K562 (cell line): Measurements from ENCODE around the gene UBE2D2. TPM values are rescaled to one million over a fixed set of nuclear protein-coding genes. Genes with fewer than 3 reads are reported as not detected.

Source experiments
- ATAC-seq: fragments of 200-7000 bp; cut with Tn5 transposase; 3 replicates; pipeline ENCODE4 v1.9.1; 2020; ENCODE audit warnings: moderate library complexity
- BruUV-seq: library from RNA; stranded (reverse); fragments of 400-500 nt; replicated peaks from 2 replicates; lab custom pipeline; 2021; lab: Mats Ljungman, UMichigan
- CTCF ChIA-PET: fragments of 300-600 bp; formaldehyde crosslinking; extraction: SDS; loops from one replicate; lab custom pipeline; 2021; ENCODE audit warnings: low intra/inter-chr PET ratio; lab: Yijun Ruan, JAX
- POLR2A ChIA-PET: fragments of 300-600, 350-650 bp; sonication (Branson Sonifier 250); formaldehyde crosslinking; extraction: SDS; loops from one replicate; lab custom pipeline; 2021; ENCODE audit warnings: antibody characterized with exemption, inconsistent platforms; lab: Yijun Ruan, JAX
- DNase-seq, 4 experiments: peaks; one replicate each; pipeline versions ENCODE4 v3.0.0 to v3.0.0-alpha.2; 2011 to 2018; ENCODE audit warnings: low spot score in 3 of 4, mixed read lengths in 3 of 4; ENCODE audit errors: extremely low read depth in 1 of 4
- FAIRE-seq: peaks from 2 replicates; lab custom pipeline; 2011; peaks lifted over from hg19 to GRCh38; lab: Jason Lieb, UNC
- H2AFZ ChIP-seq: 2 replicates; pipeline ENCODE4 v1.6.0; 2011; ENCODE audit warnings: low read depth, low read length, control low read depth, inconsistent platforms
- H3K27ac ChIP-seq: fragments of 200-600 bp; 3 replicates; pipeline ENCODE4 v1.8.0; 2011; ENCODE audit warnings: low read depth, mild to moderate bottlenecking, control low read depth, inconsistent platforms, low read length, moderate library complexity, mixed read lengths; ENCODE audit errors: extremely low read depth
- H3K27me3 ChIP-seq, 2 experiments: fragments of 300-600 bp in 1 of 2; 2 replicates in 1 of 2; 3 replicates in 1 of 2; pipeline versions ENCODE4 v1.6.0 to v1.8.0; 2011; ENCODE audit warnings: inconsistent platforms in 2 of 2, low read length in 2 of 2, mild to moderate bottlenecking in 1 of 2, mixed read lengths in 1 of 2, moderate library complexity in 1 of 2; ENCODE audit not compliant: control insufficient read depth in 2 of 2, insufficient read depth in 2 of 2
- H3K36me3 ChIP-seq: fragments of 300-600 bp; 3 replicates; pipeline ENCODE4 v1.8.0; 2011; ENCODE audit warnings: mild to moderate bottlenecking, low read length, inconsistent platforms; ENCODE audit not compliant: control insufficient read depth, insufficient read depth
- H3K4me1 ChIP-seq, 2 experiments: fragments of 200-600 bp in 1 of 2; replicated peaks in 1 of 2; 2 replicates in 1 of 2; 3 replicates in 1 of 2; pipeline versions ENCODE4 v1.5.1 to v1.8.0; 2011; ENCODE audit warnings: inconsistent platforms in 2 of 2, low read length in 2 of 2, mild to moderate bottlenecking in 1 of 2, mixed read lengths in 1 of 2, moderate library complexity in 1 of 2; ENCODE audit not compliant: control insufficient read depth in 2 of 2, insufficient read depth in 2 of 2
- H3K4me2 ChIP-seq: 2 replicates; pipeline ENCODE4 v1.6.1; 2011; ENCODE audit warnings: low read length, control low read depth, inconsistent platforms, mixed read lengths; ENCODE audit not compliant: insufficient read depth
- H3K4me3 ChIP-seq: fragments of 200-600 bp; sonication (generic), shearing (Covaris generic); 2 replicates; pipeline ENCODE4 v1.5.1; 2016; ENCODE audit warnings: control low read depth, inconsistent platforms
- H3K79me2 ChIP-seq: fragments of 200-600 bp; 3 replicates; pipeline ENCODE4 v1.8.0; 2011; ENCODE audit warnings: low read length, inconsistent platforms; ENCODE audit not compliant: control insufficient read depth, insufficient read depth
- H3K9ac ChIP-seq, 2 experiments: 2 replicates each; pipeline versions ENCODE4 v1.6.0 to v1.6.1; 2011; ENCODE audit warnings: low read depth in 2 of 2, low read length in 2 of 2, control low read depth in 1 of 2, inconsistent platforms in 1 of 2, mild to moderate bottlenecking in 1 of 2, mixed read lengths in 1 of 2; ENCODE audit not compliant: insufficient read depth in 1 of 2
- H3K9me1 ChIP-seq: one replicate; pipeline ENCODE4 v1.6.0; 2011; ENCODE audit warnings: inconsistent platforms, mild to moderate bottlenecking, low read length, moderate library complexity; ENCODE audit not compliant: control insufficient read depth, insufficient read depth
- H3K9me3 ChIP-seq: replicated peaks from 2 replicates; pipeline ENCODE4 v1.5.1; 2011; ENCODE audit warnings: low read depth, low read length, inconsistent platforms; ENCODE audit not compliant: control insufficient read depth, insufficient read depth
- H4K20me1 ChIP-seq: replicated peaks from 2 replicates; pipeline ENCODE4 v1.6.1; 2011; ENCODE audit warnings: low read length, inconsistent platforms, mixed read lengths; ENCODE audit not compliant: control insufficient read depth, insufficient read depth
- ADNP ChIP-seq: fragments of 200-800 bp; sonication (Bioruptor generic); IDR thresholded peaks from 2 replicates; pipeline ENCODE4 v1.6.1; 2016; ENCODE audit warnings: missing genetic modification characterization, missing compliant biosample characterization
- BCOR ChIP-seq: fragments of 450-650 bp; IDR thresholded peaks from 2 replicates; pipeline ENCODE4 v1.6.1; 2016
- DLX4 ChIP-seq: fragments of 250-450 bp; sonication (Bioruptor Pico); IDR thresholded peaks from 2 replicates; pipeline ENCODE4 v1.6.1; 2021; ENCODE audit warnings: mild to moderate bottlenecking
- FOSL1 ChIP-seq: fragments of 200-800 bp; sonication (Bioruptor generic); conservative IDR thresholded peaks from 2 replicates; pipeline ENCODE4 v1.6.1; 2016; ENCODE audit warnings: missing genetic modification characterization, missing compliant biosample characterization
- HDAC2 ChIP-seq: fragments of 450-650 bp; IDR thresholded peaks from 2 replicates; pipeline ENCODE4 v1.6.1; 2016; ENCODE audit warnings: mild to moderate bottlenecking
- KDM1A ChIP-seq, 2 experiments: fragments of 450-650 bp; IDR thresholded peaks; 2 replicates each; pipeline ENCODE4 v1.6.1; 2016; ENCODE audit warnings: mild to moderate bottlenecking in 2 of 2
- MAZ ChIP-seq, 2 experiments: fragments of 450-650 bp in 1 of 2; sonication (generic) in 1 of 2; formaldehyde crosslinking; IDR thresholded peaks in 1 of 2; conservative IDR thresholded peaks in 1 of 2; 2 replicates each; pipeline versions ENCODE4 v1.4.0 to v1.5.0; 2020; ENCODE audit warnings: mild to moderate bottlenecking in 1 of 2, missing genetic modification reagents in 1 of 2
- POLR2G ChIP-seq: fragments of 200-400 bp; formaldehyde crosslinking; IDR thresholded peaks from 2 replicates; pipeline ENCODE4 v1.6.1; 2017; ENCODE audit warnings: low read depth, mild to moderate bottlenecking, antibody characterized with exemption, low read length, moderate library complexity
- RBFOX2 ChIP-seq: fragments of 200-400 bp; formaldehyde crosslinking; IDR thresholded peaks from 2 replicates; pipeline ENCODE4 v1.6.1; 2017; ENCODE audit warnings: low read depth, mild to moderate bottlenecking, low read length, moderate library complexity
- RBM22 ChIP-seq: fragments of 200-400 bp; formaldehyde crosslinking; IDR thresholded peaks from 2 replicates; pipeline ENCODE4 v1.6.1; 2018; ENCODE audit warnings: low read length, low read depth; ENCODE audit not compliant: poor library complexity, severe bottlenecking
- SLC30A9 ChIP-seq: fragments of 250-450 bp; sonication (Bioruptor Pico); IDR thresholded peaks from 2 replicates; pipeline ENCODE4 v1.8.0; 2022; ENCODE audit warnings: mild to moderate bottlenecking, moderate library complexity
- VEZF1 ChIP-seq: fragments of 200-800 bp; sonication (Bioruptor generic); IDR thresholded peaks from 2 replicates; pipeline ENCODE4 v1.6.1; 2017; ENCODE audit warnings: missing genetic modification characterization, missing compliant biosample characterization
- YY1 ChIP-seq, 3 experiments: IDR thresholded peaks; 2 replicates each; pipeline ENCODE4 v1.6.1; 2011; ENCODE audit warnings: low read length in 2 of 3, mild to moderate bottlenecking in 2 of 3, moderate library complexity in 2 of 3, borderline replicate concordance in 1 of 3, control low read depth in 1 of 3, low read depth in 1 of 3; ENCODE audit not compliant: insufficient read depth in 3 of 3, insufficient replicate concordance in 2 of 3, control insufficient read depth in 1 of 3, insufficient read length in 1 of 3; ENCODE audit errors: extremely low read depth in 1 of 3
- ZNF408 ChIP-seq: fragments of 250-450 bp; sonication (Bioruptor Pico); IDR thresholded peaks from 2 replicates; pipeline ENCODE4 v1.4.0; 2020; ENCODE audit warnings: low read depth, mild to moderate bottlenecking, moderate library complexity
- ZNF695 ChIP-seq: fragments of 450-650 bp; formaldehyde crosslinking; IDR thresholded peaks from 2 replicates; pipeline ENCODE4 v1.4.0; 2020; ENCODE audit warnings: mild to moderate bottlenecking, moderate library complexity
- ZNF740 ChIP-seq, 3 experiments: fragments of 200-800 bp in 1 of 3; sonication (Bioruptor generic) in 1 of 3; sonication (generic) in 1 of 3; formaldehyde crosslinking in 1 of 3; IDR thresholded peaks; 2 replicates each; pipeline versions ENCODE4 v1.6.1 to v1.8.0; 2016 to 2022; ENCODE audit warnings: mild to moderate bottlenecking in 2 of 3, missing compliant biosample characterization in 2 of 3, missing genetic modification characterization in 2 of 3, missing genetic modification reagents in 1 of 3
- WGBS: fragments of 100-300 bp; shearing (Covaris generic); methylation state at CpG from one replicate; pipeline ENCODE4 v1.1.6; 2016; ENCODE audit warnings: low coverage, mixed read lengths; ENCODE audit not compliant: insufficient coverage; ENCODE audit errors: missing lambda C conversion rate; 5-methylcytosine and 5-hydroxymethylcytosine counted together
- in situ Hi-C: fragments of 300-500 bp; cut with MboI; formaldehyde crosslinking; loops from 4 replicates; pipeline ENCODE4 v1.15.0; 2018; ENCODE audit warnings: inconsistent platforms, mixed read lengths
- intact Hi-C: fragments of 100-400 bp; cut with micrococcal nuclease; formaldehyde crosslinking; loops from 2 replicates; pipeline ENCODE4 v1.14.2; 2022
- polyA plus RNA-seq, 8 experiments: library from polyadenylated mRNA; depleted of rRNA in 4 of 8; stranded (reverse) in 5 of 8; unstranded in 3 of 8; fragments of >200 nt; fragmentation: Nextera tagmentation in 2 of 8; fragmentation: Illumina TruSeq in 1 of 8; extraction: Ambion mirVana in 2 of 8; extraction: Trizol in 1 of 8; gene quantifications; 2 replicates each; pipeline versions ENCODE4 v1.2.1 to v1.2.3, GENCODE V29; 2011 to 2014; ENCODE audit warnings: inconsistent platforms in 1 of 8, missing spikeins in 1 of 8
- total RNA-seq, 7 experiments: library from RNA; depleted of rRNA in 6 of 7; stranded (reverse); fragments of >200 nt in 6 of 7; fragmentation: Illumina TruSeq in 2 of 7; extraction: Trizol in 2 of 7; gene quantifications; 2 replicates each; pipeline versions ENCODE4 v1.2.1 to v1.2.3, GENCODE V29; 2011 to 2021; ENCODE audit warnings: low replicate concordance in 1 of 7

Gene UBE2D2
- total and polyA plus RNA-seq, 9 of the 15 experiments (the other 6 are each of a cell fraction or from before 2014, with no cell fraction given) = 53.6 to 198 (median 122) TPM

GRCh38 chr5:139658501-139658927 is 97.4 kb downstream of the UBE2D2 start:
- peaks cover 99% of the 10 kb centered on the region for H3K79me2 ChIP-seq
- CTCF ChIA-PET = no interaction called here
- BruUV-seq = no TSS peak

More at GRCh38 chr5:139658501-139658927, 97.4 kb downstream of the UBE2D2 start:
- FAIRE-seq (no peak), ATAC-seq (no peak), DNase-seq (no peak)
- POLR2A ChIA-PET = interaction anchor here (1.0 to 5.6 kb wide), 4 partner anchors 8 to 32 kb away, joined by 4 to 33 read pairs (median 7); partner anchors contain the start of gene CXXC5
- TF ChIP-seq ADNP (tag) (peak; percentile 67; the same call in 1 of the 2 replicates), BCOR (peak; percentile 60; the same call in 1 of the 2 replicates), FOSL1 (peak; percentile 70), ZNF740 (CRISPR knock-in tag; IDR thresholded peaks at IDR 0.05) (peak; percentile 80; the same call in 1 of the 2 replicates), ZNF740 (tag; IDR thresholded peaks at IDR 0.05) (no peak), ZNF695 (CRISPR knock-in tag) (no peak), RBM22 (peak; percentile 48), HDAC2 (0 out of 2 replicates have a peak, but pooled peaks have one; percentile 58), MAZ (CRISPR knock-in tag; conservative IDR thresholded peaks at IDR 0.05 in 1 of 2, IDR thresholded peaks at IDR 0.05 in 1 of 2) (0 out of 4 replicates have a peak, but pooled peaks of 1 of the 2 experiments have one; percentile 16), VEZF1 (CRISPR knock-in tag) (peak; percentile 68), ZNF408 (CRISPR knock-in tag) (no peak), YY1 (IDR thresholded peaks at IDR 0.05; ENCODE audit: borderline replicate concordance in 1 of 3, control insufficient read depth in 1 of 3, extremely low read depth in 1 of 3, insufficient read depth in 3 of 3, insufficient read length in 1 of 3, insufficient replicate concordance in 2 of 3, low read depth in 1 of 3, low read length in 2 of 3) (peak in 2 of 3 experiments; percentile 22 to 68), DLX4 (CRISPR knock-in tag) (no peak), POLR2G (peak; percentile 32; the same call in 1 of the 2 replicates), SLC30A9 (CRISPR knock-in tag) (no peak), RBFOX2 (peak; percentile 55; the same call in 1 of the 2 replicates), KDM1A (IDR thresholded peaks at IDR 0.05) (0 out of 4 replicates have a peak, but pooled peaks of 1 of the 2 experiments have one; percentile 43)
- Histone ChIP-seq H3K9me1 (peaks cover 28% of the 10 kb centered on the region), H3K4me1 (peaks cover 88 to 90% of the 10 kb centered on the region in 2 experiments), H3K9ac (peak overlapping the region; percentile 17 to 88; a peak in 2 of 4 replicates), H3K36me3 (peaks cover 45% of the 10 kb centered on the region; the same call in 2 of the 3 replicates), H2AFZ (no peak overlapping the region), H3K9me3 (no peaks in the 10 kb centered on the region), H3K4me3 (no peak overlapping the region), H3K27me3 (no peaks in the 10 kb centered on the region), H4K20me1 (peaks cover 63% of the 10 kb centered on the region), H3K27ac (peak overlapping the region; percentile 89), H3K4me2 (peak overlapping the region; percentile 38; the same call in 1 of the 2 replicates)
- intact Hi-C loops (no loop called here), in situ Hi-C loops (no loop called here)
- 54% methylated on average over 13 of the region's 14 CpGs for WGBS
